Small intestine (tissue), 7 donors: ENCODE results near the gene CASKIN1. TPM values are rescaled to one million over a fixed set of nuclear protein-coding genes. Genes with fewer than 3 reads are reported as not detected.
"Not testable (repeated sequence)": the region's sequence is repeated elsewhere in the genome, so short reads cannot be mapped to it uniquely, and the experiment has no call there.

Experiments used
- DNase-seq, 2 donors: peaks; one replicate each; pipeline versions ENCODE4 v3.0.0 to v3.0.0-alpha.2; 2013
- FAIRE-seq: peaks from 2 replicates; lab custom pipeline; 2012; peaks lifted over from hg19 to GRCh38; lab: Jason Lieb, UNC
- H3K27ac ChIP-seq, 3 donors: one replicate each; pipeline ENCODE4 v1.5.1; 2013; ENCODE audit warnings: low read length in 2 of 3, mild to moderate bottlenecking in 2 of 3, control low read depth in 1 of 3, inconsistent platforms in 1 of 3, low read depth in 1 of 3, moderate library complexity in 1 of 3
- H3K27me3 ChIP-seq, 3 donors: one replicate each; pipeline ENCODE4 v1.6.1; 2013; ENCODE audit warnings: low read length in 3 of 3, inconsistent platforms in 1 of 3; ENCODE audit not compliant: control insufficient read depth in 3 of 3, insufficient read depth in 3 of 3
- H3K36me3 ChIP-seq, 3 donors: one replicate each; pipeline ENCODE4 v1.6.1; 2013; ENCODE audit warnings: low read length in 3 of 3, inconsistent platforms in 1 of 3, low read depth in 1 of 3, mild to moderate bottlenecking in 1 of 3, moderate library complexity in 1 of 3; ENCODE audit not compliant: control insufficient read depth in 3 of 3, insufficient read depth in 2 of 3
- H3K4me1 ChIP-seq, 3 donors: one replicate each; pipeline ENCODE4 v1.6.1; 2013; ENCODE audit warnings: low read length in 2 of 3, inconsistent platforms in 1 of 3, low read depth in 1 of 3, mild to moderate bottlenecking in 1 of 3, moderate library complexity in 1 of 3; ENCODE audit not compliant: control insufficient read depth in 3 of 3, insufficient read depth in 2 of 3
- H3K4me3 ChIP-seq, 3 donors: one replicate each; pipeline ENCODE4 v1.5.1; 2013; ENCODE audit warnings: low read length in 3 of 3, control low read depth in 1 of 3, inconsistent platforms in 1 of 3, low read depth in 1 of 3, mild to moderate bottlenecking in 1 of 3, moderate library complexity in 1 of 3
- H3K9me3 ChIP-seq, 2 donors: one replicate each; pipeline ENCODE4 v1.6.1; 2013; ENCODE audit warnings: low read depth in 1 of 2, low read length in 1 of 2; ENCODE audit not compliant: control insufficient read depth in 2 of 2, insufficient read depth in 1 of 2
- WGBS, 3 donors: extraction: QIAGEN DNeasy Blood & Tissue Kit; methylation state at CpG; one replicate each; pipeline ENCODE4 v1.1.7; 2013; 5-methylcytosine and 5-hydroxymethylcytosine counted together
- polyA plus RNA-seq, 4 donors: library from polyadenylated mRNA; stranded (reverse) in 3 of 4; unstranded in 1 of 4; fragments of 200-250 nt in 3 of 4; fragments of 120-200 nt in 1 of 4; gene quantifications; one replicate each; pipeline versions ENCODE4 v1.2.1 to v1.2.3, GENCODE V29; 2013
- donor health status: healthy with polysubstance abuse.
- donor health status: control.
- donor health status: control.
- donor health status: Bipolar disorder and iron deficiency.
- donor health status: healthy.

Gene CASKIN1
- polyA plus RNA-seq, 4 donors: 0.27 to 1.1 (median 0.51) TPM

DNA sequence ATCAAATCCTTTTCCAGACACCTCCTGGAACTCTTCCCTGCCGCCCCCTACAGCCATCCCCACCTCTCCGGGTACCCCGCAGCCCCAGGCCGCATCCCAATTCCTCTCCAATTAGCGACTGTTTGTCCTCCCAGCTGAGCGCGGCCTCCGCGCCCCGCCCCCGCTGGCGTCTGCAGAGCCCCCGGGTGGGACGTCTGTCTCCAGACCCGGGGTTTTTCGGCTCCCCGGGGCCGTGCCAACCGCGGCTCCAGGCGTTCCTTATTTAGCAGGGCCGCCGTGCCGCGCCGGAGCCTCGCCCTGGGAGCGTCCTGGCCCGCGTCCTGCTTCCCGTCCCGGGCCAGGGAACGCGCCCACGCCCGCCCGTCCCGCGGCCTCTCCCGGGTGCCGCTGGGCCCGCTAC is 61.3 kb downstream of the CASKIN1 start:
- H3K9me3 ChIP-seq, DNase-seq, H3K4me1 ChIP-seq, FAIRE-seq, H3K36me3 ChIP-seq, H3K27me3 ChIP-seq: not testable (repeated sequence)
- peak overlapping the region in 2 of 3 donors; percentile 16 to 20 for H3K27ac ChIP-seq
- peak overlapping the region; percentile 41 to 52 (median 43) for H3K4me3 ChIP-seq
- 0 to 1% (median 0%) methylated on average over 5 to 36 of the region's 42 CpGs for WGBS, 3 donors

DNA sequence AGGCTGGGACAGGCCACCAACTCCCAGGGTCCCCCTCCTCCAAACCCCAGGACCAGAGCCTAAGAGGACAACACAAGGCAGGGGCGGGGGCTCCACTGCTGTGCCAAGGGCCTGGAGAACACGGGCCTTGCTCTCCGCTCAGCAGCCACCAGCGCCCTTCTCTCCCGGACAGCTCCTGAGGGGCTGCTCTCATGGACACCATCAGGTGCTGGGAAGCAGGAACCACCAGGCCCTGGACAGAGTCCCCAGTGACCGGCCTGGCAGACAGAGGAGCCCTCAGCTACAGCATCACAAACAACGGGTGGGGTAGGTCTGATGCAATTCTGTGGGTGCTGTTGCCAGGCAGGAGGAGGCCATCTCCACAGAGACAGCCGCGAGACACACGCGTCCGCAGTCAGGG is 62.6 kb downstream of the CASKIN1 start:
- not testable (repeated sequence) for FAIRE-seq, H3K36me3 ChIP-seq, H3K9me3 ChIP-seq, H3K27me3 ChIP-seq, H3K4me1 ChIP-seq, DNase-seq, H3K27ac ChIP-seq, H3K4me3 ChIP-seq
- 64 to 92% (median 80%) methylated on average over 1 to 7 of the region's 12 CpGs for WGBS, 3 donors

DNA sequence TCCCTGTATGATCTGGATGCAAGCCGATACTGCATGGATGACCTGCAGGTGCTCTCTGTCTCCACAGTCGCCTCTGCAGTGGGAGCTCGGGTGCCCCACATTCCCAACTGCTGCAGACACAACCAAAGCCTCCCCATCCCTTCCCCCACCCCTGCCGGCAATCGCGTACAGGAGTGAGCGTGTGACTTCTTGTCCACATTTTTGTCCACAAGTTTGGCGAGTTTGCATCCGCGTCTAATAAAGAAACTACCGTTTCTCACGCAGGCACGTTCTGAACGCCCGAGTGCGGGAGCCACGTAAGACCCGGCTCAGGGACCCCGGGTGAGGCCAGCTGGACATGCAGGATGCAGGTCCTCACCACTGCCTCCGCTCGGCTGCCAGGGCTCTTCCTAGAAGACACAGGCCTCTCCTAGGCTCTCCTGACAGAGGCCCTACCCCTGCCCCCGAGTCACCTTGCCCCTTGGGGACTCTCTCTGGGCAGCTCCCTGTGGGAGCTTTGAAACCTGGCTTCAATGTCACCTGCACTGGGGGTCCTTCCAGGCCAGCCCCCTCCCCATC is 66.4 kb downstream of the CASKIN1 start:
- H3K9me3 ChIP-seq, FAIRE-seq, H3K4me3 ChIP-seq, H3K27ac ChIP-seq, H3K27me3 ChIP-seq, H3K36me3 ChIP-seq, DNase-seq: not testable (repeated sequence)
- peaks cover 0 to 23% (median 0%) of the 10 kb centered on the region in 3 donors for H3K4me1 ChIP-seq
- 72 to 87% (median 86%) methylated on average over 22 of the region's 22 CpGs for WGBS, 3 donors

GRCh38 chr16:2129251-2129650 is 67.2 kb downstream of the CASKIN1 start:
- H3K36me3 ChIP-seq, DNase-seq, H3K27ac ChIP-seq, H3K4me3 ChIP-seq, H3K9me3 ChIP-seq, H3K27me3 ChIP-seq, FAIRE-seq: not testable (repeated sequence)
- peaks cover 0 to 29% (median 0%) of the 10 kb centered on the region in 3 donors for H3K4me1 ChIP-seq
- WGBS, 3 donors: 69 to 79% (median 71%) methylated on average over 9 of the region's 11 CpGs

DNA sequence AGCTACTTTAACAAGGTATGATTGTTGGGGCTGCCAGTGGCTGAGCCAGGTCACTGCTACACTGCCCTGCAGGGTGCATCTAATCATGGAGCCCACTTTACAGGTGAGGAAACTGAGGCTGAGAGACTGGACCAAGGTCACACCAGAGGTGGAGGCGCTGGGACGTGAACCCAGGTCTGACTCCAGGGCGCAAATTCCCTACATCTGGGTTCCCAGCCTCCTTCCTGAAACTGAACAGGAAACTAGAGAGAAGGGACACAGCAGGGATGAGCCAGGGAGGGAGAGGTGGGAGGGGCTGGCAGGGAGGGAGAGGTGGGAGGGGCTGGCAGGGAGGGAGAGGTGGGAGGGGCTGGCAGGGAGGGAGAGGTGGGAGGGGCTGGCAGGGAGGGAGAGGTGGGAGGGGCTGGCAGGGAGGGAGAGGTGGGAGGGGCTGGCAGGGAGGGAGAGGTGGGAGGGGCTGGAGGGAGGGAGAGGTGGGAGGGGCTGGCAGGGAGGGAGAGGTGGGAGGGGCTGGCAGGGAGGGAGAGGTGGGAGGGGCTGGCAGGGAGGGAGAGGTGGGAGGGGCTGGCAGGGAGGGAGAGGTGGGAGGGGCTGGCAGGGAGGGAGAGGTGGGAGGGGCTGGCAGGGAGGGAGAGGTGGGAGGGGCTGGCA is 68.7 kb downstream of the CASKIN1 start:
- not testable (repeated sequence) for H3K4me3 ChIP-seq, H3K27me3 ChIP-seq, H3K36me3 ChIP-seq, H3K9me3 ChIP-seq, FAIRE-seq
- WGBS, 3 donors: 16 to 28% (median 20%) methylated on average over 3 of the region's 3 CpGs
- Histone ChIP-seq H3K27ac (peak overlapping the region in 2 of 3 donors; percentile 62 to 93), H3K4me1 (peaks cover 0 to 29% (median 0%) of the 10 kb centered on the region in 3 donors)
- DNase-seq: peak; percentile 57 to 60

Other genes with a start within 250 kb of the CASKIN1 start
- 1 to 10 TPM in 1 of 4 donors, under 1 TPM in 2, not detected in 1; 0.38 to 1.1 (median 0.67) TPM for gene RPL3L, start 241.9 kb downstream of the CASKIN1 start, polyA plus RNA-seq
- 100 to 1,000 TPM; 132 to 544 (median 376) TPM for gene NDUFB10, start 237.1 kb downstream of the CASKIN1 start, polyA plus RNA-seq
- 1,000 to 10,000 TPM; 1,075 to 4,112 (median 2,558) TPM for gene RPS2, start 231.8 kb downstream of the CASKIN1 start, polyA plus RNA-seq
- gene RNF151, start 229.7 kb downstream of the CASKIN1 start, polyA plus RNA-seq: under 1 TPM in 2 of 4 donors, not detected in 2; 0.09 to 0.18 TPM
- gene TBL3, start 224.6 kb downstream of the CASKIN1 start, polyA plus RNA-seq: 10 to 100 TPM; 34.1 to 49.7 (median 45.6) TPM
- 10 to 100 TPM in 2 of 4 donors, 1 to 10 TPM in 2; 3.1 to 30.5 (median 10.8) TPM for gene NOXO1, start 215.1 kb downstream of the CASKIN1 start, polyA plus RNA-seq
- gene GFER, start 212.4 kb downstream of the CASKIN1 start, polyA plus RNA-seq: 100 to 1,000 TPM in 2 of 4 donors, 10 to 100 TPM in 2; 50.4 to 261 (median 94.7) TPM
- gene SYNGR3, start 206.6 kb downstream of the CASKIN1 start, polyA plus RNA-seq: 1 to 10 TPM in 2 of 4 donors, under 1 TPM in 2; 0.45 to 5.4 (median 0.92) TPM
- gene ZNF598, start 186.8 kb downstream of the CASKIN1 start, polyA plus RNA-seq: 10 to 100 TPM; 26.7 to 51.9 (median 29.7) TPM
- 1 to 10 TPM in 1 of 4 donors, under 1 TPM in 2, not detected in 1; 0.48 to 9.0 (median 0.81) TPM for gene NPW, start 176.8 kb downstream of the CASKIN1 start, polyA plus RNA-seq
- 10 to 100 TPM; 15.7 to 76.1 (median 42.9) TPM for gene NHERF2, start 169.7 kb downstream of the CASKIN1 start, polyA plus RNA-seq
- gene NTHL1, start 148.8 kb downstream of the CASKIN1 start, polyA plus RNA-seq: 10 to 100 TPM; 13.0 to 27.6 (median 18.5) TPM
- gene TSC2, start 148.6 kb downstream of the CASKIN1 start, polyA plus RNA-seq: 10 to 100 TPM; 35.1 to 75.9 (median 60.1) TPM
- 10 to 100 TPM; 10.5 to 42.2 (median 26.7) TPM for gene PKD1, start 60.7 kb downstream of the CASKIN1 start, polyA plus RNA-seq
- gene RAB26, start 48.0 kb downstream of the CASKIN1 start, polyA plus RNA-seq: 10 to 100 TPM; 11.9 to 31.9 (median 23.7) TPM
- gene TRAF7, start 40.8 kb downstream of the CASKIN1 start, polyA plus RNA-seq: 10 to 100 TPM; 47.6 to 73.4 (median 64.1) TPM
- gene MLST8, start 8.8 kb upstream of the CASKIN1 start, polyA plus RNA-seq: 10 to 100 TPM; 41.5 to 68.7 (median 62.7) TPM
- gene BRICD5, start 14.3 kb upstream of the CASKIN1 start, polyA plus RNA-seq: 10 to 100 TPM in 1 of 4 donors, 1 to 10 TPM in 3; 1.6 to 84.1 (median 8.6) TPM
- gene PGP, start 18.2 kb upstream of the CASKIN1 start, polyA plus RNA-seq: 10 to 100 TPM; 11.1 to 16.2 (median 13.4) TPM
- 10 to 100 TPM; 16.5 to 37.1 (median 22.8) TPM for gene E4F1, start 27.0 kb upstream of the CASKIN1 start, polyA plus RNA-seq
- 1 to 10 TPM in 2 of 4 donors, under 1 TPM in 2; 0.55 to 3.8 (median 1.4) TPM for gene DNASE1L2, start 39.8 kb upstream of the CASKIN1 start, polyA plus RNA-seq
- 100 to 1,000 TPM in 3 of 4 donors, 10 to 100 TPM in 1; 86.1 to 246 (median 166) TPM for gene ECI1, start 55.0 kb upstream of the CASKIN1 start, polyA plus RNA-seq
- 100 to 1,000 TPM in 3 of 4 donors, 10 to 100 TPM in 1; 91.7 to 166 (median 138) TPM for gene RNPS1, start 71.5 kb upstream of the CASKIN1 start, polyA plus RNA-seq
- gene ABCA3, start 144.1 kb upstream of the CASKIN1 start, polyA plus RNA-seq: 1 to 10 TPM; 1.1 to 4.7 (median 1.8) TPM
- 10 to 100 TPM in 1 of 4 donors, 1 to 10 TPM in 2, under 1 TPM in 1; 0.89 to 12.4 (median 3.8) TPM for gene CCNF, start 232.8 kb upstream of the CASKIN1 start, polyA plus RNA-seq